Muscle of leg (tissue), 11 donors: Measurements from ENCODE around the gene KRTAP12-1. TPM values are rescaled to one million over a fixed set of nuclear protein-coding genes. Genes with fewer than 3 reads are reported as not detected.
"Not testable (repeated sequence)": the region's sequence is repeated elsewhere in the genome, so short reads cannot be mapped to it uniquely, and the experiment has no call there.

Experiments
- DNase-seq: peaks from one replicate; pipeline ENCODE4 v3.0.0; 2013
- H3K27ac ChIP-seq: one replicate; pipeline ENCODE4 v1.5.1; 2013; ENCODE audit warnings: mild to moderate bottlenecking, low read length, control low read depth
- H3K27me3 ChIP-seq: one replicate; pipeline ENCODE4 v1.6.1; 2013; ENCODE audit warnings: low read length; ENCODE audit not compliant: control insufficient read depth, insufficient read depth
- H3K36me3 ChIP-seq: one replicate; pipeline ENCODE4 v1.6.1; 2013; ENCODE audit warnings: low read length; ENCODE audit not compliant: control insufficient read depth, insufficient read depth
- H3K4me1 ChIP-seq: one replicate; pipeline ENCODE4 v1.6.1; 2013; ENCODE audit warnings: low read length; ENCODE audit not compliant: control insufficient read depth, insufficient read depth
- H3K4me3 ChIP-seq: one replicate; pipeline ENCODE4 v1.5.1; 2013; ENCODE audit warnings: low read length, control low read depth
- H3K9me3 ChIP-seq: replicated peaks from 2 replicates; pipeline ENCODE4 v1.6.1; 2013; ENCODE audit warnings: low read depth, low read length; ENCODE audit not compliant: control insufficient read depth
- WGBS: methylation state at CpG from one replicate; pipeline ENCODE4 v1.1.5; 2013; ENCODE audit warnings: missing lambda C conversion rate; ENCODE audit not compliant: insufficient coverage; 5-methylcytosine and 5-hydroxymethylcytosine counted together
- polyA plus RNA-seq, 8 donors: library from polyadenylated mRNA; unstranded; fragments of 120-200 nt; gene quantifications; one replicate each; pipeline versions ENCODE4 v1.2.1 to v1.2.3, GENCODE V29; 2013; ENCODE audit warnings: inconsistent platforms in 1 of 8, low replicate concordance in 1 of 8; ENCODE audit not compliant: insufficient read length in 8 of 8, insufficient read depth in 1 of 8
- total RNA-seq: library from RNA; stranded (reverse); fragments of 120-200 nt; gene quantifications from one replicate; pipeline ENCODE4 v1.2.4, GENCODE V29; 2013

The KRTAP12-1 gene
- total and polyA plus RNA-seq, 9 donors, result not detected

DNA sequence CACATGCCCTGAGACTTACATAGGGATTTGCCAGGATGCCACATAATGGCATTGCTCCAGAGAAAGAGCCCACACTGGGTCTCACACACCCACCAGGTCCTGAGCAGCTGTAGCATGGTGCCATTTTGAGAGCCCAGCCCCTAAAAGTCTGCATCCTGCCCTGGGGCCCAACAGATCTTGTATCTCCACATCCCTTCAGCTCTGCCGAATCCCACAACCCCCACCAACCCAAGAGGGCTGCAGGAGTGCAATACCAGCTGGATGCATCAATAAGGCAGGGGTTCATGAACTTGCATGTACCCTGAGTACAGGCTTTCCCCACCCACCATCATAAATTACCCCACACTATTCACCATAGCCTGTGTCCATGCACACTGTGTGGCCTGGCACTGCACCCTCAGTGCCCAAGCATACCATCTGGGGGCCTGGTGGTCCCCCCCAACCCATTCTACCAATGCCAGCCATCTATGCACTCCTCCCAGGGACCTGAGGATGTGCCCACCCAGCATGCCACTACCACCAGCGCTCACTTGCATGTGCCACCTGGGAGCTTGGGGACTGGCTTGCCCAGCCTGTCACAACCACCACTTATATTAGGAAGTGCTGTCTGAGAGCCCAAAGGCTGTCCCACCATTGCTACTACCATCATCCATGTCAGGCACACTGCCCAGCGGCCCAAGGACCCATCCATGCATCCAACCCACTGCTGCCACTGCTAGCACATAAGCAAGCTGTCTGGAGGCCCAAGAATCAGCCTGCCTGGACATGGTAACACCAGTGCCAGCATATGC lies 11.1 kb downstream of the KRTAP12-1 start:
- H3K27me3 ChIP-seq, result peaks cover 5% of the 10 kb centered on the region
- 88% methylated on average over 2 of the region's 3 CpGs for WGBS
- H3K4me1 ChIP-seq, result no peaks in the 10 kb centered on the region
- no peaks in the 10 kb centered on the region for H3K36me3 ChIP-seq
- H3K27ac ChIP-seq, result no peak overlapping the region
- H3K4me3 ChIP-seq, result no peak overlapping the region
- peaks cover 16% of the 10 kb centered on the region for H3K9me3 ChIP-seq
- no peak for DNase-seq

DNA sequence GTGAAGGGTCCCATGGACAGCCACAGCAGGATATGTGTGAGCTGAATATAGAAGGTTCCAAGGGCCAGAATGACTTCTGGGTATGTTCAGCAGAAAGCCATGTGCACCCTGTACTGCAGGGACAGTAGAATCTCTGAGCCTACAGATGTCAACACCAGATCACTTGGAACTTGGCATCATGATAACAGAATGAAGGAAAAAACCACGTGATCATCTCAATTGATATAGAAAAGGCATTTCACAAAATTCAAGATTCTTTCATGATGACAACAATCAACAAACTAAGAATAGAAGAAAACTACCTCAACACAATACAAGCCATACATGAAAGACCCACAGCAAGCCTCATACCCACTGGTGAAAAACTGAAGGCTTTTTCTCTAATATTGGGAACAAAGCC lies 14.4 kb downstream of the KRTAP12-1 start:
- H3K36me3 ChIP-seq, result no peaks in the 10 kb centered on the region
- H3K27me3 ChIP-seq, result peaks cover 8% of the 10 kb centered on the region
- no peak overlapping the region for H3K27ac ChIP-seq
- H3K4me3 ChIP-seq, result no peak overlapping the region
- no peaks in the 10 kb centered on the region for H3K4me1 ChIP-seq
- DNase-seq, result no peak
- no CpG with 5 or more reads among the region's 1 CpG for WGBS
- H3K9me3 ChIP-seq, result peaks cover 12% of the 10 kb centered on the region

DNA sequence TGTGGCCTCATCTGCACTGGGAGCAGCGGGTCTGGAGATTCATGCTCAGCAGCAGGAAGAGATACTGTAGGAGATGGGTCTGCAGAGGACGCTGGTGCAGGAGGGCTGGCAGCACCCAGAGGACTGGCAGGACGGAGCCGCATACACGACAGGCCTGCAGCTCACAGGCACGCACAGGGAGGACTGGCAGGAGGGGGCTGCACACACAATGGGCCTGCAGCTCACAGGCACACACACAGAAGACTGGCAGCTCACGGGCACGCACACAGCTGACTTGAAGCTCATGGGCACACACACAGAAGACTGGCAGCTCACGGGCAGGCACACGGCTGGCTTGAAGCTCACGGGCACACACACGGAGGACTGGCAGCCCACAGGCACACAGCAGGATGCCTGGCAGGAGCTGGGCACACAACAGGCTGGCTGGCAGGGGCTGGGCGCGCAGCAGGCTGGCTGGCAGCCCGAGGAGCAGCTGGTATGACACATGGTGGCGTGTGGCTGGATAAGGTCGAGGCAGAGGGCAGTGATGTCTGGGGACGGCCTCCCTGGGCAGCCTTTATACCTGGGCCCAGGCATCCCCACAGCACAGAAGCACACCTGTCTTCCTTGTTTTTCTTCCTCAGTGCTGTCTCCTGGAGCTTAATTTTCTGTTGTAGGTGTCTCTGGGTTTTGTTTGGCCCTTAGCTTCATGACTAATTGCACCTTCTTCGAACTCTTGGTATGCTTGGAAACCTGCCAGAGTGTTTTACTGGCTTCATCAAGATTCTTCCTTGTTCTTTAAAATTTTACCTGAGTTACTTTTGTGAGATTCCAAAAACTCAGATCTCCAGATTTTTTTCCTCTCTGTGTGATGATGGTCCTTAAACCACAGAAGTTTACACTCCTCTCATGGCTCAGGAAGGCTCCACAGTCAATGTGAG lies 15.3 kb downstream of the KRTAP12-1 start, which contains the start of gene KRTAP12-2:
Gene KRTAP12-2, minus strand, starts transcription at position 527 of the 920 bp plus-strand sequence. Its CDS starts 41 bp downstream, at position 486.
- Histone ChIP-seq H3K4me1 (no peaks in the 10 kb centered on the region), H3K27me3 (peaks cover 9% of the 10 kb centered on the region), H3K36me3 (no peaks in the 10 kb centered on the region), H3K9me3 (peaks cover 10% of the 10 kb centered on the region), H3K4me3 (no peak within 1 kb of the TSS), H3K27ac (no peak within 1 kb of the TSS)
- peak; percentile 17 for DNase-seq
- 72% methylated on average over 15 of the region's 19 CpGs for WGBS

DNA sequence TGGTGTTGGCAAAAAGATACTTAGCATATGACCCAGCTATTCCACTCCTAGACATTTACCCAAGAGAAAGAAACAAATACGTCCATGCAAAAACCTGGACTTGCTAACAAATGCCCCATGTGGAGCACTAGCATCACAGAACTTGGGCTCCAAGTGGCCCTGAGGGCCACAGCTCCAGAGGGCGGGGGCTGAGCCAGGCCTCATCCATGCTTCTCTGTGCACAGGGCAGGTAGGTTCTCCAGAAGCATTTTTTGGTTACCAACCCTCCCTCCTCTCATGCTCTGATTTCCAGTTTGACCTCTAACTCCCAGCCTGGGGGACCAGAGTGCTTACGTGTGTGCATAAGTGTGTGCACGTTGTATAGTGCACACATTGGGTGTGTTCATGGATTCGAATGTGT lies 17.3 kb downstream of the KRTAP12-1 start:
- WGBS, result 68% methylated on average over 2 of the region's 5 CpGs
- Histone ChIP-seq H3K27ac (no peak overlapping the region), H3K4me3 (no peak overlapping the region), H3K36me3 (no peaks in the 10 kb centered on the region), H3K4me1 (no peaks in the 10 kb centered on the region), H3K9me3 (no peaks in the 10 kb centered on the region), H3K27me3 (peaks cover 10% of the 10 kb centered on the region)
- no peak for DNase-seq

DNA sequence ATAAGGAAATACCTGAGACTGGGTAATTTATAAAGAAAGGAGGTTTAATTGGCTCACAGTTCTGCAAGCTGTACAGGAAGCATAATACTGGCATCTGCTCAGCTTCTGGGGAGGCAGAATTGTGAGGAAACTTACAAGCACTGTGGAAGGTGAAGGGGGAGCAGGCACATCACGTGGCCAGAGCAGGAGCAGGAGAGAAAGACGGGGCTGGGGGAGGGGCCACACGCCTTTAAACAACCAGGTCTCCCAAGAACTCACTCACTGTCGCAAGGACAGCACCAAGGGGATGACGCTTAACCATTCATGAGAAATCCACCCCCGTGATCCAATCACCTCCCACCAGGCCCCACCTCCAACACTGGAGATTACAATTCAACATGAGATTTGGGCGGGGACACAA lies 20.4 kb downstream of the KRTAP12-1 start:
- DNase-seq, H3K36me3 ChIP-seq, H3K27me3 ChIP-seq, H3K4me3 ChIP-seq, H3K9me3 ChIP-seq, H3K27ac ChIP-seq, H3K4me1 ChIP-seq: not testable (repeated sequence)
- WGBS, result no CpG with 5 or more reads among the region's 7 CpGs

DNA sequence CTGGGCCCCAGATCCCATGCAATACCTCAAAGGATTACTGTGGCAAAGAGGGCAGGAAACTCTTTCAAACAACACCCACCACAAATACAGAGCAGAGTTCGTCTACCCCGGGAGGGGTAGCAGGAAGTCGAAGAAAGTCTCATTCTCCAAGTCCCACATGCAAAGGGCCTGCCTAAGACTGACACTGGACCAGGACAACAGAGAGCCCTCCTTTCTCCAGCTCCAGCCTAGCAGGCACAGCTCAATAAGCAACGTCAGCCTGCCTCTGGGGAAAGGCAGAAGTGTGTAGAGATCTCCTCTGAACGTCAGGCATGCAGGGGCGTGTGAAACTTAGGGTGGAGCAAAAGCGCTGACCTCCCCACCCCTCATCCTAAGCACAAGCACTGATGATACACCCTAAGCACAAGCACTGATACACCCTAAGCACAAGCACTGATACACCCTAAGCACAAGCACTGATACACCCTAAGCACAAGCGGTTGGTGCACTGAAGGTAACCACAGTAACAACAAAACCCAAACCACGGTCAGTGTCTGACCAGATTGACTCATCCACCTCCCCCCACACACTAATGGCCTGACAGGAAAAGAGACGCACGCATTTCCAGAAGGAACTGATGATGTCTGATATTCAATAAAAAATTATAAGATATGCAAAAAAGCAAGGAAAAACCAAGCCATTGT lies 22.9 kb downstream of the KRTAP12-1 start:
- no peak overlapping the region for H3K4me3 ChIP-seq
- H3K4me1 ChIP-seq, result no peaks in the 10 kb centered on the region
- no peak for DNase-seq
- peaks cover 10% of the 10 kb centered on the region for H3K27me3 ChIP-seq
- no peak overlapping the region for H3K27ac ChIP-seq
- H3K9me3 ChIP-seq, result peaks cover 3% of the 10 kb centered on the region
- 53% methylated on average over 4 of the region's 11 CpGs for WGBS
- no peaks in the 10 kb centered on the region for H3K36me3 ChIP-seq

DNA sequence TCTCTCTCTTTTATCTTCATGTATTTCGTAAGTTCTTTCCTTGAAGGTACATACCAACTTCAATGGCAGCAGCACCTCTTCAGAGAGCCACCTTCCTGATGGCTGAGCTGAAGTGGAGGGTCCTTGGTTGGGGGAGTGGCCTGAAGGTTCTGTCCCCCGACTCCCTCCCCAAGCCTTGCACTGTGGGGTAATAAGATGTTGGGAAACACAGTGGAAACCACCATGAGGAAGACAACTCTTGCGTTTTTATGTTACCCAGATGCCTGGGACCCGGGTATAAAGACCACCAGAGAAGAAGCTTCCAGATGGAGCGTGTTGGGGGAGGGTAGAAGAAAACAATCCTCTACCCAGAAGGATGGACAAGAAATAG lies 23.4 kb downstream of the KRTAP12-1 start:
- Histone ChIP-seq H3K27ac (no peak overlapping the region), H3K27me3 (peaks cover 10% of the 10 kb centered on the region), H3K9me3 (peaks cover 3% of the 10 kb centered on the region), H3K4me1 (no peaks in the 10 kb centered on the region), H3K4me3 (no peak overlapping the region), H3K36me3 (no peaks in the 10 kb centered on the region)
- WGBS, result no CpG with 5 or more reads among the region's 5 CpGs
- DNase-seq, result no peak

DNA sequence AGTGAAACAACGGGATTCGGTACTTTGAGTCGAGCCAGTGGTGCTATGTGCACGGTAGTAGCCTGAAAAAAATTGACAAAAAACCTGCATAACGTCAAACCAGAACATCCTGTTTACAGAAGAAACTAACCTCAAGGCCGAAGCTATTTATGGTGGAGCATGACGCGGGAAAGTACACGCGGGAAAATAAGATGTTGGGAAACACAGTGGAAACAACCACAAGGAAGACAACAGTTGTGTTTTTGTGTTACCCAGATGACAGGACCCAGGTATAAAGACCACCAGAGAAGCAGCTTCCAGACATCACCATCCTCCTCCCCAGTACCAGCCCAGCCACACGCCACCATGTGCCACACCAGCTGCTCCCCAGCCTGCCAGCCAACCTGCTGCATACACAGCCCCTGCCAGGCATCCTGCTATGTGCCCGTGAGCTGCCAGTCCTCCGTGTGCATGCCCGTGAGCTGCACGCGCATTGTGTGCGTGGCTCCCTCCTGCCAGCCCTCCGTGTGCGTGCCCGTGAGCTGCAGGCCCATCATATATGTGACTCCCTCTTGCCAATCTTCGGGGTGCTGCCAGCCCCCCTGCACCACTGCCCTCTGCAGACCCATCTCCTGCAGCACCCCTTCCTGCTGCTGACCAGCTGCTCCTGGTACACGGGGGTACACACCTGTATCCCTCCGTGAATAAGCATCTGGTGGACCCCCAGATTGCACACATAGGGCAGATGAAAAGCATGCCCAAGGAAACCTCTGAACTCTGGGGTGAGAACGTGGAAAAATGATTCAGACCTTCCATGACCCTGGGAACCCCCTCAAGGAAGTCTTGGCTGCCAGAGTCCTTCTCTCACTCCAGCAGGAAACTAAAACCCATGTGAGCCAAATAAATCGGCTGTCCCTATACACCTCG lies 24.1 kb downstream of the KRTAP12-1 start, which contains the start of gene KRTAP12-3:
Gene KRTAP12-3, plus strand, starts transcription at position 298 of the 906 bp plus-strand sequence. Its CDS starts 48 bp downstream, at position 346.
- no peak for DNase-seq
- Histone ChIP-seq H3K9me3 (peaks cover 3% of the 10 kb centered on the region), H3K4me3 (no peak within 1 kb of the TSS), H3K36me3 (no peaks in the 10 kb centered on the region), H3K4me1 (no peaks in the 10 kb centered on the region), H3K27ac (no peak within 1 kb of the TSS), H3K27me3 (peaks cover 10% of the 10 kb centered on the region)
- WGBS, result 91% methylated on average over 18 of the region's 26 CpGs

DNA sequence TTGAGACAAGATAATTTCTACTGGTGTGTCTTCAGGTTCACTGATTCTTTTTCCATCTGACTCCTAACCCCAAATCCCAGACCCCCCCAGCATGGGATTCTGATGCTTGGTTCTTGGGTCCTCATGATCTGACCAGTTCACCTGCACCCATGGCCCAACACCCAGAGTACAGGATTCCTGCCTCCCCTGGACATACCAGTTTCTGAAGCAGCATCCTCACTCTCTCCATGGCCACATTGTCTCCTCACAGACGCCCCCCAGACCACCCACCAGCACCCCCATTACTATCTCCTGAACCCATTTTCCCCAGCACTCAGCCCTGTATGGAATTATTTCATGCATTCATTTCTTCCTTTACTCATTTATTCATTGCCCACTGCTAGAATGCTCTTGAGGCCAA lies 25.1 kb downstream of the KRTAP12-1 start:
- no peaks in the 10 kb centered on the region for H3K36me3 ChIP-seq
- DNase-seq, result no peak
- peaks cover 3% of the 10 kb centered on the region for H3K9me3 ChIP-seq
- no peak overlapping the region for H3K27ac ChIP-seq
- no peaks in the 10 kb centered on the region for H3K4me1 ChIP-seq
- WGBS, result 58% methylated on average over 1 of the region's 1 CpG
- H3K27me3 ChIP-seq, result peaks cover 10% of the 10 kb centered on the region
- H3K4me3 ChIP-seq, result no peak overlapping the region
